ENCODE results near the gene OXCT1. TPM values are rescaled to one million over a fixed set of nuclear protein-coding genes. Genes with fewer than 3 reads are reported as not detected.
A peak's percentile ranks its signal among the peaks of the same experiment; 100 is the strongest.

The OXCT1 gene
- total and polyA plus RNA-seq, 9 of the 15 experiments (the other 6 are each of a cell fraction or from before 2014, with no cell fraction given) = 24.7 to 61.2 (median 41.9) TPM

DNA sequence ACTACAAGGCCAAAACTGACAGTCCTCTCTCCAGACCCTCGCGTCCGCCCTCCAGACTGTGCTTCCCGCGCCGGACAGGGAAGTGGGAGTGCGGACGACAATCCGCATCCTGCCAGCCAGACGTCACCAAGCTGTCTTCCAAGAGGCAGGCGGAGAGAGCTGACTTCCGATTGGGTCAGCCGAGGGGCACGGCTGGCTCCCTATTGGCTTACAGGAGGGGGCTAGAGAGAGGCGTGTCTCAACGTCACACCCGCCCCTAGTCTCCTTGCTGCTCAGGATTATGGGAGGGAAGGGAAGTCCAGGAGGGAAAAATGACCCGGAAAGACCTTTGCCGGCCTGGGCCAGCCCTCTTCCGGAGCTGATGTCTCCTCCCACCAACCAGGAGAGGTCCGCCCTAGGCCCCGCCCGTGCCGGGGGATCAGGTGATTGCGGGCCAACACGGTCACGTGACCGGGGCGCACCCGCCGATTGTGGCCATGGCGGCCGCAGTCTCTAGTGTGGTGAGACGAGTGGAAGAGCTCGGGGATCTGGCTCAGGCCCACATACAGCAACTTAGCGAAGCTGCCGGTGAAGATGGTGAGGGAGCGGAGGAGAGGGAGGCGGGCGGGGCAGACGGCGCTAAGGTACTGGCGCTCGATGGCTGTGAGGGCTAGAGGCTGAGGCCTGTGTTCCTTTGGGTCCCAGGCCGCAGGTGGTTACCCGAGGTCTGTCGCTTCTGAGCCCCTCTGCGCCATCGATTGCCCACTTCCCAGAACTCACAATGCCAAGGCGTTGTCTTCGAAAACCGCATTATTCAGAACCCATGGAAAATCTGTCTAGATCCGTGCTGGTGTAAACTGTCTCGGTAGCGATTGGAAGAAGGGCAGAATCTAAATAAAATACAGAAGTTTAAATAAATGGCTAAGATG, 33.9 kb upstream of the OXCT1 start, which contains the start of gene RIMOC1 (continued):
- TF ChIP-seq, protein P1, sequence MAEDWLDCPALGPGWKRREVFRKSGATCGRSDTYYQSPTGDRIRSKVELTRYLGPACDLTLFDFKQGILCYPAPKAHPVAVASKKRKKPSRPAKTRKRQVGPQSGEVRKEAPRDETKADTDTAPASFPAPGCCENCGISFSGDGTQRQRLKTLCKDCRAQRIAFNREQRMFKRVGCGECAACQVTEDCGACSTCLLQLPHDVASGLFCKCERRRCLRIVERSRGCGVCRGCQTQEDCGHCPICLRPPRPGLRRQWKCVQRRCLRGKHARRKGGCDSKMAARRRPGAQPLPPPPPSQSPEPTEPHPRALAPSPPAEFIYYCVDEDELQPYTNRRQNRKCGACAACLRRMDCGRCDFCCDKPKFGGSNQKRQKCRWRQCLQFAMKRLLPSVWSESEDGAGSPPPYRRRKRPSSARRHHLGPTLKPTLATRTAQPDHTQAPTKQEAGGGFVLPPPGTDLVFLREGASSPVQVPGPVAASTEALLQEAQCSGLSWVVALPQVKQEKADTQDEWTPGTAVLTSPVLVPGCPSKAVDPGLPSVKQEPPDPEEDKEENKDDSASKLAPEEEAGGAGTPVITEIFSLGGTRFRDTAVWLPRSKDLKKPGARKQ (CRISPR knock-in tag; IDR thresholded peaks at IDR 0.05) = no peak
- TF ChIP-seq PYGO2 (tag; IDR thresholded peaks at IDR 0.05) (no peak), SUPT5H (IDR thresholded peaks at IDR 0.05) (peak; percentile 96), ZNF79 (CRISPR knock-in tag; IDR thresholded peaks at IDR 0.05; ENCODE audit: low read depth) (no peak), MLLT1 (IDR thresholded peaks at IDR 0.05) (peak; percentile 64 to 90; a peak in 3 of 4 replicates), ETV5 (CRISPR knock-in tag; IDR thresholded peaks at IDR 0.05; ENCODE audit: low read depth) (peak; percentile 93), NBN (IDR thresholded peaks at IDR 0.05; ENCODE audit: low read depth) (no peak; the same call in 1 of the 2 replicates), ARID4B (CRISPR knock-in tag; IDR thresholded peaks at IDR 0.05) (peak; percentile 99), ZNF133 (CRISPR knock-in tag; IDR thresholded peaks at IDR 0.05) (no peak), ZNF282 (CRISPR knock-in tag; IDR thresholded peaks at IDR 0.05) (no peak), ZNF507 (tag; conservative IDR thresholded peaks at IDR 0.05) (no peak), MAFF (IDR thresholded peaks at IDR 0.05; ENCODE audit: low read length) (no peak), ZBTB33 (CRISPR knock-in tag; IDR thresholded peaks at IDR 0.05) (no peak), IRF1 (CRISPR knock-in tag; IDR thresholded peaks at IDR 0.05; ENCODE audit: borderline replicate concordance) (no peak)

Measured in K562 (cell line).